ENCODE measurements around the gene SELL. TPM values are rescaled to one million over a fixed set of nuclear protein-coding genes. Genes with fewer than 3 reads are reported as not detected.

Gene SELL
- polyA plus RNA-seq, 1 of the 3 experiments (the other 2 are of a cell fraction) = 0.58 TPM

DNA sequence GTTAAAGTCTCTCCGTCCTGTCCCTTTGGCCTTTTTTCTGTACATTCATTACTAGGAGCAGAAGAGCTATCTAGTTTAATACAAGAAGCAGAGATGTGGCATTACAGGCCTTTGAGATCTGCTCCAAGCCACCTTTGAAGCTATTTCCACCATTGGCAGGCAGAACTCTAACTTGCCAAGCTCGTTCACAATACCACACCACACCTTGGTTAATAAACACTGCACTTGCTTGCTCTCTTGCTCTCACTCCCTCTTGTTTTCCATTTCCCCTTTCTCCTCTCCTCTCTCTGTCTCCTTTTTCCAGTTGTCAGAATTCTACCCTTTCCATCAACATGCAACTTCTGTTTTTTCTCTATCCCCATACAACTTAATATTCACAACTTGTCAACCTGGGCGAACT lies 15.4 kb upstream of the SELL start:
- CTCF ChIA-PET = interaction anchor here (0.8 kb wide), 1 partner anchor 22 kb away, joined by 3 read pairs; no protein-coding TSS in a partner anchor
- no peak for DNase-seq
- H3K9me2 ChIP-seq = no peaks in the 10 kb centered on the region
- H3K27me3 ChIP-seq (ENCODE audit: insufficient read depth) = no peaks in the 10 kb centered on the region
- no peak overlapping the region for H3K4me3 ChIP-seq (ENCODE audit: low read depth in 2 of 2, low read length in 1 of 2)
- H3K27ac ChIP-seq (ENCODE audit: low read depth in 2 of 2, low read length in 1 of 2) = no peak overlapping the region
- no peak overlapping the region for H3K9ac ChIP-seq
- no peaks in the 10 kb centered on the region for H3F3A ChIP-seq (replicated peaks; ENCODE audit: insufficient read depth)
- H4K20me1 ChIP-seq (ENCODE audit: insufficient read depth) = no peaks in the 10 kb centered on the region
- H3K79me2 ChIP-seq (ENCODE audit: insufficient read depth) = no peaks in the 10 kb centered on the region
- H3K4me1 ChIP-seq (ENCODE audit: control insufficient read depth in 1 of 2, insufficient read depth in 2 of 2, low read depth in 1 of 2, low read length in 1 of 2) = no peaks in the 10 kb centered on the region; a peak in 2 of 4 replicates
- WGBS (ENCODE audit: low lambda C conversion rate) = 71% methylated on average over 3 of the region's 3 CpGs
- H3K9me3 ChIP-seq = no peaks in the 10 kb centered on the region
- H2AFZ ChIP-seq (ENCODE audit: low read depth) = no peak overlapping the region
- POLR2A ChIA-PET = no interaction called here
- TF ChIP-seq, protein P1, sequence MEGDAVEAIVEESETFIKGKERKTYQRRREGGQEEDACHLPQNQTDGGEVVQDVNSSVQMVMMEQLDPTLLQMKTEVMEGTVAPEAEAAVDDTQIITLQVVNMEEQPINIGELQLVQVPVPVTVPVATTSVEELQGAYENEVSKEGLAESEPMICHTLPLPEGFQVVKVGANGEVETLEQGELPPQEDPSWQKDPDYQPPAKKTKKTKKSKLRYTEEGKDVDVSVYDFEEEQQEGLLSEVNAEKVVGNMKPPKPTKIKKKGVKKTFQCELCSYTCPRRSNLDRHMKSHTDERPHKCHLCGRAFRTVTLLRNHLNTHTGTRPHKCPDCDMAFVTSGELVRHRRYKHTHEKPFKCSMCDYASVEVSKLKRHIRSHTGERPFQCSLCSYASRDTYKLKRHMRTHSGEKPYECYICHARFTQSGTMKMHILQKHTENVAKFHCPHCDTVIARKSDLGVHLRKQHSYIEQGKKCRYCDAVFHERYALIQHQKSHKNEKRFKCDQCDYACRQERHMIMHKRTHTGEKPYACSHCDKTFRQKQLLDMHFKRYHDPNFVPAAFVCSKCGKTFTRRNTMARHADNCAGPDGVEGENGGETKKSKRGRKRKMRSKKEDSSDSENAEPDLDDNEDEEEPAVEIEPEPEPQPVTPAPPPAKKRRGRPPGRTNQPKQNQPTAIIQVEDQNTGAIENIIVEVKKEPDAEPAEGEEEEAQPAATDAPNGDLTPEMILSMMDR (IDR thresholded peaks at IDR 0.05) = no peak
- TF ChIP-seq GABPA (IDR thresholded peaks at IDR 0.05; ENCODE audit: low read depth) (no peak), NRF1 (IDR thresholded peaks at IDR 0.05; ENCODE audit: low read depth, low read length) (no peak), FOSL2 (IDR thresholded peaks at IDR 0.05; ENCODE audit: borderline replicate concordance, low read depth) (no peak), CHD2 (IDR thresholded peaks at IDR 0.05; ENCODE audit: low read length, partially characterized antibody) (no peak), YY1 (IDR thresholded peaks at IDR 0.05; ENCODE audit: low read depth) (no peak)
- no peaks in the 10 kb centered on the region for H3K36me3 ChIP-seq (replicated peaks in 1 of 2; ENCODE audit: control insufficient read depth in 1 of 2, insufficient read depth in 2 of 2, low read length in 1 of 2)
- H3K4me2 ChIP-seq = no peak overlapping the region

DNA sequence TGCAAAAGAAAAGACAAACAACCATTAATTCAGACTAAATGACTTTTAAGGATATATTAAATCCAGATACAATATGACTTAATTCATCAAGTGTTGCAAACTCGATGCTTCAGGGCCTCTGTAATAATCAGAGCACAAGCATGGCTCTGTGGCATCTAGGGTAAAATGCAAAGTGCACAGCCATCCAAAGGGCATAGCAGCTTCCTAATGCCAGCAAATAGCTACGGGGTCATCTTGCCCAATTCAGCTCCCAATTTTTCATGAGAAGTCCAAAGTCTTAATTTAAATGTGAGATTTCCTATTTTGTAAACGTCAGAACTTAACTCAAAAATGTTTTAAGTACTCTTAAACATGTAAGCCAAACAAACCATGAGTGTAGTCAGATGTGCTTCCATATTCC lies 14.5 kb upstream of the SELL start:
- H3K4me1 ChIP-seq (ENCODE audit: control insufficient read depth in 1 of 2, insufficient read depth in 2 of 2, low read depth in 1 of 2, low read length in 1 of 2) = no peaks in the 10 kb centered on the region; a peak in 2 of 4 replicates
- CTCF ChIA-PET = no interaction called here
- no peaks in the 10 kb centered on the region for H3F3A ChIP-seq (replicated peaks; ENCODE audit: insufficient read depth)
- no peak overlapping the region for H3K9ac ChIP-seq
- no peak for DNase-seq
- no peaks in the 10 kb centered on the region for H3K27me3 ChIP-seq (ENCODE audit: insufficient read depth)
- POLR2A ChIA-PET = no interaction called here
- 23% methylated on average over 3 of the region's 3 CpGs for WGBS (ENCODE audit: low lambda C conversion rate)
- no peak overlapping the region for H2AFZ ChIP-seq (ENCODE audit: low read depth)
- H4K20me1 ChIP-seq (ENCODE audit: insufficient read depth) = no peaks in the 10 kb centered on the region
- no peaks in the 10 kb centered on the region for H3K9me3 ChIP-seq
- no peaks in the 10 kb centered on the region for H3K36me3 ChIP-seq (replicated peaks in 1 of 2; ENCODE audit: control insufficient read depth in 1 of 2, insufficient read depth in 2 of 2, low read length in 1 of 2)
- no peak overlapping the region for H3K27ac ChIP-seq (ENCODE audit: low read depth in 2 of 2, low read length in 1 of 2)
- no peak overlapping the region for H3K4me3 ChIP-seq (ENCODE audit: low read depth in 2 of 2, low read length in 1 of 2)
- H3K9me2 ChIP-seq = no peaks in the 10 kb centered on the region
- no peaks in the 10 kb centered on the region for H3K79me2 ChIP-seq (ENCODE audit: insufficient read depth)
- H3K4me2 ChIP-seq = no peak overlapping the region
- TF ChIP-seq YY1 (IDR thresholded peaks at IDR 0.05; ENCODE audit: low read depth) (no peak), MXI1 (IDR thresholded peaks at IDR 0.05; ENCODE audit: low read depth, low read length) (no peak), RXRA (IDR thresholded peaks at IDR 0.05; ENCODE audit: borderline replicate concordance, low read depth) (no peak), JUND (IDR thresholded peaks at IDR 0.05) (no peak), FOSL2 (IDR thresholded peaks at IDR 0.05; ENCODE audit: borderline replicate concordance, low read depth) (no peak), TAF1 (IDR thresholded peaks at IDR 0.05; ENCODE audit: borderline replicate concordance, low read depth, low read length) (no peak), SIN3A (IDR thresholded peaks at IDR 0.05; ENCODE audit: borderline replicate concordance, low read depth, low read length) (no peak), ELF1 (IDR thresholded peaks at IDR 0.05) (no peak), FOXM1 (IDR thresholded peaks at IDR 0.05; ENCODE audit: low read depth) (no peak), EP300 (IDR thresholded peaks at IDR 0.05; ENCODE audit: borderline replicate concordance in 1 of 2, low read depth in 1 of 2, low read length in 1 of 2) (no peak), TCF12 (IDR thresholded peaks at IDR 0.05) (no peak), RCOR1 (IDR thresholded peaks at IDR 0.05; ENCODE audit: low read length) (no peak), MEF2A (IDR thresholded peaks at IDR 0.05; ENCODE audit: borderline replicate concordance, low read depth) (no peak), RAD21 (IDR thresholded peaks at IDR 0.05; ENCODE audit: low read length) (no peak), TEAD4 (IDR thresholded peaks at IDR 0.05; ENCODE audit: borderline replicate concordance, insufficient read depth) (no peak)
- TF ChIP-seq, protein P2, sequence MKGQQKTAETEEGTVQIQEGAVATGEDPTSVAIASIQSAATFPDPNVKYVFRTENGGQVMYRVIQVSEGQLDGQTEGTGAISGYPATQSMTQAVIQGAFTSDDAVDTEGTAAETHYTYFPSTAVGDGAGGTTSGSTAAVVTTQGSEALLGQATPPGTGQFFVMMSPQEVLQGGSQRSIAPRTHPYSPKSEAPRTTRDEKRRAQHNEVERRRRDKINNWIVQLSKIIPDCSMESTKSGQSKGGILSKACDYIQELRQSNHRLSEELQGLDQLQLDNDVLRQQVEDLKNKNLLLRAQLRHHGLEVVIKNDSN (IDR thresholded peaks at IDR 0.05; ENCODE audit: borderline replicate concordance, low read depth) = no peak
- TF ChIP-seq, protein P3, sequence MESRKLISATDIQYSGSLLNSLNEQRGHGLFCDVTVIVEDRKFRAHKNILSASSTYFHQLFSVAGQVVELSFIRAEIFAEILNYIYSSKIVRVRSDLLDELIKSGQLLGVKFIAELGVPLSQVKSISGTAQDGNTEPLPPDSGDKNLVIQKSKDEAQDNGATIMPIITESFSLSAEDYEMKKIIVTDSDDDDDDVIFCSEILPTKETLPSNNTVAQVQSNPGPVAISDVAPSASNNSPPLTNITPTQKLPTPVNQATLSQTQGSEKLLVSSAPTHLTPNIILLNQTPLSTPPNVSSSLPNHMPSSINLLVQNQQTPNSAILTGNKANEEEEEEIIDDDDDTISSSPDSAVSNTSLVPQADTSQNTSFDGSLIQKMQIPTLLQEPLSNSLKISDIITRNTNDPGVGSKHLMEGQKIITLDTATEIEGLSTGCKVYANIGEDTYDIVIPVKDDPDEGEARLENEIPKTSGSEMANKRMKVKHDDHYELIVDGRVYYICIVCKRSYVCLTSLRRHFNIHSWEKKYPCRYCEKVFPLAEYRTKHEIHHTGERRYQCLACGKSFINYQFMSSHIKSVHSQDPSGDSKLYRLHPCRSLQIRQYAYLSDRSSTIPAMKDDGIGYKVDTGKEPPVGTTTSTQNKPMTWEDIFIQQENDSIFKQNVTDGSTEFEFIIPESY (IDR thresholded peaks at IDR 0.05; ENCODE audit: borderline replicate concordance, low read depth) = no peak
- TF ChIP-seq, protein P4, sequence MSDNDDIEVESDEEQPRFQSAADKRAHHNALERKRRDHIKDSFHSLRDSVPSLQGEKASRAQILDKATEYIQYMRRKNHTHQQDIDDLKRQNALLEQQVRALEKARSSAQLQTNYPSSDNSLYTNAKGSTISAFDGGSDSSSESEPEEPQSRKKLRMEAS (IDR thresholded peaks at IDR 0.05; ENCODE audit: low read depth) = no peak
- TF ChIP-seq, protein P5, sequence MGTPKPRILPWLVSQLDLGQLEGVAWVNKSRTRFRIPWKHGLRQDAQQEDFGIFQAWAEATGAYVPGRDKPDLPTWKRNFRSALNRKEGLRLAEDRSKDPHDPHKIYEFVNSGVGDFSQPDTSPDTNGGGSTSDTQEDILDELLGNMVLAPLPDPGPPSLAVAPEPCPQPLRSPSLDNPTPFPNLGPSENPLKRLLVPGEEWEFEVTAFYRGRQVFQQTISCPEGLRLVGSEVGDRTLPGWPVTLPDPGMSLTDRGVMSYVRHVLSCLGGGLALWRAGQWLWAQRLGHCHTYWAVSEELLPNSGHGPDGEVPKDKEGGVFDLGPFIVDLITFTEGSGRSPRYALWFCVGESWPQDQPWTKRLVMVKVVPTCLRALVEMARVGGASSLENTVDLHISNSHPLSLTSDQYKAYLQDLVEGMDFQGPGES (IDR thresholded peaks at IDR 0.05; ENCODE audit: low read depth, low read length) = no peak
